H1 (cell line): Measurements from ENCODE around the gene ANKFN1. TPM values are rescaled to one million over a fixed set of nuclear protein-coding genes. Genes with fewer than 3 reads are reported as not detected.

Experiments used
- BACH1 ChIP-seq: IDR thresholded peaks from 2 replicates; pipeline ENCODE4 v1.6.1; 2012; ENCODE audit warnings: low read length, improper control_type of control experiment
- EZH2 ChIP-seq: fragments of 200-600 bp; sonication (generic); IDR thresholded peaks from 2 replicates; pipeline ENCODE4 v1.7.1; 2012; ENCODE audit warnings: low read depth, mild to moderate bottlenecking, moderate library complexity, low read length, inconsistent platforms; ENCODE audit not compliant: severe bottlenecking
- RBBP5 ChIP-seq: IDR thresholded peaks from 2 replicates; pipeline ENCODE4 v1.7.1; 2012; ENCODE audit warnings: low read depth, mild to moderate bottlenecking, inconsistent platforms, low read length, moderate library complexity, borderline replicate concordance
- SAP30 ChIP-seq: fragments of 300-600 bp; sonication (generic); IDR thresholded peaks from 2 replicates; pipeline ENCODE4 v1.7.1; 2012; ENCODE audit warnings: low read length, moderate library complexity, mild to moderate bottlenecking, inconsistent platforms; ENCODE audit not compliant: insufficient read depth, insufficient replicate concordance
- SIRT6 ChIP-seq: IDR thresholded peaks from one replicate; pipeline ENCODE4 v1.7.1; 2012; ENCODE audit warnings: low read length, inconsistent platforms
- SP1 ChIP-seq: IDR thresholded peaks from 2 replicates; pipeline ENCODE4 v1.6.1; 2011; ENCODE audit warnings: low read depth, low read length
- SRF ChIP-seq: IDR thresholded peaks from 2 replicates; pipeline ENCODE4 v1.6.1; 2011; ENCODE audit warnings: mild to moderate bottlenecking, low read depth, low read length, moderate library complexity
- polyA plus RNA-seq, 7 experiments: library from polyadenylated mRNA; depleted of rRNA in 3 of 7; stranded (reverse) in 5 of 7; unstranded in 2 of 7; fragments of >200 nt in 5 of 7; fragments of 200-250 nt in 2 of 7; gene quantifications; 1 replicate in 5 of 7; 2 replicates in 1 of 7; 4 replicates in 1 of 7; pipeline versions ENCODE4 v1.2.1 to v1.2.3, GENCODE V29; 2011 to 2013; ENCODE audit warnings: missing spikeins in 2 of 7, mixed read lengths in 2 of 7
- total RNA-seq: library from RNA; stranded (reverse); fragmentation: NEBNext Ultra II Directional; extraction: Animal tissue kit (Norgen Biotek cat#: 25700); gene quantifications from 2 replicates; pipeline ENCODE4 v1.2.1, GENCODE V29; 2021
- TF ChIP-seq, protein P1 (sequence below): IDR thresholded peaks from 2 replicates; pipeline ENCODE4 v1.6.1; 2012; ENCODE audit warnings: inconsistent platforms

The ANKFN1 gene
- total and polyA plus RNA-seq, 2 of the 8 experiments (the other 6 are each of a cell fraction or from before 2014, with no cell fraction given), result not detected

DNA sequence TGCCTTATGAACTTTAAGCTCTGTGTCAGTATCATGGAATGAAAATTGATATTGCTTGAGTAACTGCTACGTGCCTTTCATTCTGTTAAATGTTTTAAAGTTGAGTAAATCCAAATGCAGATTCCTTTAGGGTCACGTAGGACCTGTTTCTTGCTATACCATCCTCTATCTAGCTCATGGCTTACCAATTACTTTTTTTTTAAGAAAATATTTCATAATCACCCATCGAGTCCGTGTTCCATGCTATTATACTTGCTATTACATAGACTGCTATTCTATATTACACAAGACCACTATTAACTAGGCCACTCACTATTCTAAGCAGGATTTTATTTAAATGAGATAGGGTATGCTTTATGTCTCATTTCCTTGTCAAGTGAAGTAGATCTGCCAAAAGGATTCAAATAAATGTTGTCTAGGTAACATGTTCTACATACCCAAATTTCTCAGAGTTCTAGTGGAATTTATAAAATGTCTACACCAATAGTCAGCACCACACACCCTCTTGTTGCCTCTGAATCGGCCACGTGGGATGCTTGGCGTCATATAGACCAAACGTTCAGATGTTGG lies 11.9 kb downstream of the ANKFN1 start (continued):
- TF ChIP-seq SIRT6, result no peak
- TF ChIP-seq, protein P1, sequence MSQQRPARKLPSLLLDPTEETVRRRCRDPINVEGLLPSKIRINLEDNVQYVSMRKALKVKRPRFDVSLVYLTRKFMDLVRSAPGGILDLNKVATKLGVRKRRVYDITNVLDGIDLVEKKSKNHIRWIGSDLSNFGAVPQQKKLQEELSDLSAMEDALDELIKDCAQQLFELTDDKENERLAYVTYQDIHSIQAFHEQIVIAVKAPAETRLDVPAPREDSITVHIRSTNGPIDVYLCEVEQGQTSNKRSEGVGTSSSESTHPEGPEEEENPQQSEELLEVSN, result no peak
- TF ChIP-seq SP1, result no peak
- TF ChIP-seq BACH1, result no peak
- no peak for TF ChIP-seq SAP30
- TF ChIP-seq SRF, result no peak
- no peak for TF ChIP-seq EZH2
- TF ChIP-seq RBBP5, result no peak
